ENCODE results near the gene GAB1.
A peak's percentile ranks its signal among the peaks of the same experiment; 100 is the strongest.
"Not testable (repeated sequence)": the region's sequence is repeated elsewhere in the genome, so short reads cannot be mapped to it uniquely, and the experiment has no call there.

GAB1 gene

DNA sequence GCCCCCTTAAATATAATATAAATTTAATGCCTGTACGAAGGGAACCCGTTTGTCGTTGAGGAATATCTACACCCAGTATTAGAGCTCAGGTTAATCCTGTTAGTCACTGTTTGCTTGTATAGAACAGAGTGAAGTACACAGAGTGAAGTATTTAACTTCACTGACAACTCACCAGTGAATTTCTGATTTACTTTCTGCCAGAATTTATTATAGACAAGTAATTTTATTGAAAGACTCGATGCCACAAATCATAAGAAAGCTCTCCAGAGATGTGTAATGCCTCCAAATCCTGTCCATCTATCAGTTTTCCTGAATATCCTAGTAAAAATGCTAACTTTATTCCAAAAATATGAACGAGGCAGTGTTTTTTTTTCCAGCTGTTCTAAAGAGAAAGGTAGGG, 1.6 kb downstream of the GAB1 start:
- ATAC-seq (no peak), DNase-seq (no peak)

DNA sequence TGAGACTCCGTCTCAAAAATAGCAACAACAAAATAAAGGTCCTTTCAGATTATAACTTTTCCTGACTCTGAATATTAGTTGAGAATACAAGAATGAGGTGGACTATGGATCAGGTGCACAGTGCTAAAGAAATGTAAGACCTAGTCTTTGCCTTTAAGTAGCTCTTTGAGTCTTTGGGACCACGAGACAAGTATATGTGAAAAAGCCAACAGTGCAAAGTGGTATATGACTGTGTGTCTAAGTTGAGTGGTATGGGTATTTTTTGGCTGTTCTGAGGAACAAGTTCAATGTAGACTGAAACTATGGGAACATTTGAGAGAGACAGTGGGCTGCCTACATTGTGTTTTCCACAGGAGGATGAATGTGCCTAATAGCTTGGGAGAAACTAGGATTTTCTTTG, 2.8 kb downstream of the GAB1 start:
- DNase-seq, result no peak
- ATAC-seq, result no peak

GRCh38 chr4:143341186-143341755, 4.6 kb downstream of the GAB1 start:
- no peak for ATAC-seq
- no peak for DNase-seq

DNA sequence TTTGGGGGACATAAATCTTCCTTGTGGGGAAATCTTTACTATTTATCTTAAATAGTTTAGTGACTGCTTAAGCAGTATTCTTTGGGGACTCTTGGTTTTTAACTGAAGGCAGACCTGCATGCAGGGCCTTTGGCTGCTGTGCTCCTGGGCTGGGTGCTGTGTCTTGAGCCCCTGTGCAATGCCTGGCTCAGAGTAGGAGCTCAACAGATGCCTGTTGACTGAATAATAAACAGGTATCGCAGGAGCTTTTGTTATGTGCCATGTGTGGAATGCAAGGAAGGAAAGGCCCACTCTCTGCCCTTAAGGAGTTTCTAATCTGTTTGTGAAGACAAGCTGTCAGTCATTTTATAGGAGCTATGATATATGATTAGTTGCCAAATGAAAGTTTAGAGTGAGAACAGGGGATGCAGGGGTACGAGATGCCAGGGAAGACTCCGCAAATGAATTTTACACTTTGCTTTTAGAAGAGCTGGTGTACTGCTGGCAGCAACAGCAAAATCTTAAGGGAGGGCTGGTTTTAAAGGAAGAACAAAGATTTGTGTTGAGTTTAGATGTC, 6.7 kb downstream of the GAB1 start:
- ATAC-seq (no peak), DNase-seq (no peak)

- ATAC-seq (no peak), DNase-seq (no peak)
Observed at GRCh38 chr4:143344041-143344440, 7.4 kb downstream of the GAB1 start.

DNA sequence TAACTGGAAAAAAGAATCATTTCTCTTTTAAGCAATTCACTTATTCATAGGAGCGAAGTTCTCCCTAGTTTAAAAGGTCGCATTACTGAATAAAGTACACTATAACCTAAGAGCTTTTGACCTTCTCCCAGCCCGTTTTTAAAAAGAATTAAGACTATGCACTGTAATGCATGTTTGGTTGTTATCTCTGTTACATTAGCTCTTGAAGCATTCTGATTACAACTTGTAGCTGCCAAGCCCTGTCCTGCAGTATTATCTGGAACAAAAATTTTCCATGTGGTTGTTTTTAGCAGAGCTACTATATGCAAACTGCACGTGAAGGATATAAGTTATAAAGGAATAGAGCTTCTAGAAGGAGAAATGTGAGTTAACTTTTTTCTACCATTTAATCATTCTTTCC, 8.1 kb downstream of the GAB1 start:
- DNase-seq (no peak), ATAC-seq (no peak)

- ATAC-seq, result no peak
- no peak for DNase-seq
Observed at GRCh38 chr4:143345356-143345755, 8.7 kb downstream of the GAB1 start.

GRCh38 chr4:143346206-143346605, 9.5 kb downstream of the GAB1 start:
- ATAC-seq, result no peak

DNA sequence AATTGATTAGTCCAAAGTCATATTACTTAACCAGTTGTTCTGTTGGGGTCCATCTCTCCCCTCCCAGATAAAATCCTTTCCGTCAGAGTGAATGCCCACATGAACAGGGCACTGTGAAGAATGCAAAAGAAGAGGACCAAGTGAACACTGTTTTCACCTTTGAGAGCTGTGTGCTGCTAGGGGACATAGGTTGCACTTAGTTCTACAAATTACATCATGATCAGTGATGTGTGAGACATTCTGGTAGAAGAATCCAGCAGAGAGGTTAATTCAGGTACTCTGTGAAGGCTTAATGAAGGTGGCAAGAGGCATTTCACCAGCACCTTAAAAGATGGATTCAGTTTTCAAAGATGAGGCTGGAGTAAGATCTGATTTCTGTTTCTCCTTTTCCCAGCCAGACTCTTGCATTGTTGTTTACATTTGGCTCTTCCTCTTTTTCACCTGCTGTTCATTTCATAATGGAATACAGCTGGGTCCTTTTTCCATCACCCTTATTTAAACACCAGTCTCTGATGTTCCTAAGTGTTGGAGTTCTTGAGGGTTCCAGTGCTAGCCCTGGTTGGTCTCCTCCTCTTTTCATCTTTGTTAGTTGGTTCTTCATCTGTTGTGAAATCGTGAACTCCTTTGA, 10.9 kb downstream of the GAB1 start:
- ATAC-seq (no peak), DNase-seq (no peak)

More at GRCh38 chr4:143346206-143346605, 9.5 kb downstream of the GAB1 start:
- DNase-seq, result no peak

GRCh38 chr4:143348233-143349077, 11.8 kb downstream of the GAB1 start:
- DNase-seq, result no peak
- ATAC-seq, result no peak

DNA sequence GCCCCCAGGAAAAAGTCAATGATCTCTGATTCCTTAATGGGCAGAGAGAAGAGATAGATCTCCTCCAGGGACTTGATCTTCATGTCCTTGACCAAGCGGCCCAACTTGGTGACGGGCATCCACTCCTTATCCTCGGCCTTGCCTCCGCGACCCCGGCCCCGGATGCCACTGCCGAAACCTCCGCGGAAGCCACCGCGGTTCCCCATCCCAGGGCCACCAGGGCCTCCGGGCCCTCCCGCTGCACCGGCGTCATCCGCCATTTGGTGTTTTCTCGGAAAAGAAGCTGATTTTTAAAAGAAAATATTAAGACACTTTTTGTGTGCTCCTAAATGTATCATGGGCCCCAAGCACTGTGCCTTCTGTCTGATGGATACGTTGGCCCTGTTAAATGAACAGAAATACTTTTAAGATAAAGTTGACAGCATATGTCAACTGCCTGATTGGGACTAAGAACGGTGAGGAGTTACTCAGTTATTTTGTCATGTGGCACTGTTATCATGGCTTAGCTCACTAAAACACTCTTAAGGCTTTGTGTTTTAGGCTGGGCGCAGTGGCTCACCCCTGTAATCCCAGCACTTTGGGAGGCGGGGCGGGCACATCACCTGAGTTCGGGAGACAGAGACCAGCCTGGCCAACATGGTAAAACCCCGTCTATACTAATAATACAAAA, 13.3 kb downstream of the GAB1 start:
- ATAC-seq, result not testable (repeated sequence)

GRCh38 chr4:143351149-143351691, 14.5 kb downstream of the GAB1 start:
- no peak for ATAC-seq
- DNase-seq, result no peak

More for the DNA sequence above, 13.3 kb downstream of the GAB1 start:
- DNase-seq, result not testable (repeated sequence)

- DNase-seq (no peak), ATAC-seq (no peak)
Observed at GRCh38 chr4:143351774-143352451, 15.2 kb downstream of the GAB1 start.

DNA sequence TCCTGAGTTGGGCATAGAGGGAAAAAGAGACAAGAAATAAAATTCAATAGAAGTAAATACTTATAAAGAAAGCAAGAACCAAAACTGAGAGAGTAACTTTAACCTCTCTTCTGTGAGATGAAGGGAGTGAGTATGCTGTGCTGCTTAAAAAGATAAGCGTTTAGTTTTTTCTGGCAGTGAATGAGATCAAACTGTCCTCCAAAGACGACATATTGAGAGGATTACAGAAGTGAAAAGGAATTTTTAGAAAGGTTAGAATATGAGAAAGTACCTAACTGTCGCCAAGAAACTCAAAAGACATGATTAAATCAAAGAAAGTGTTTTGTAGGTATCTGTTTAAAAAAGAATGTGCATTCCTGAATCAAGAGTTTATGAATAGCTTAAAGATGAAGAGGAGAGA, 16.0 kb downstream of the GAB1 start:
- ATAC-seq, result no peak

GRCh38 chr4:143353797-143354196, 17.1 kb downstream of the GAB1 start:
- DNase-seq (no peak), ATAC-seq (no peak)

More for the DNA sequence above, 16.0 kb downstream of the GAB1 start:
- DNase-seq, result no peak

GRCh38 chr4:143354990-143355389, 18.3 kb downstream of the GAB1 start:
- DNase-seq, result no peak
- ATAC-seq, result no peak

GRCh38 chr4:143355540-143356217, 19.0 kb downstream of the GAB1 start:
- ATAC-seq (no peak), DNase-seq (no peak)

DNA sequence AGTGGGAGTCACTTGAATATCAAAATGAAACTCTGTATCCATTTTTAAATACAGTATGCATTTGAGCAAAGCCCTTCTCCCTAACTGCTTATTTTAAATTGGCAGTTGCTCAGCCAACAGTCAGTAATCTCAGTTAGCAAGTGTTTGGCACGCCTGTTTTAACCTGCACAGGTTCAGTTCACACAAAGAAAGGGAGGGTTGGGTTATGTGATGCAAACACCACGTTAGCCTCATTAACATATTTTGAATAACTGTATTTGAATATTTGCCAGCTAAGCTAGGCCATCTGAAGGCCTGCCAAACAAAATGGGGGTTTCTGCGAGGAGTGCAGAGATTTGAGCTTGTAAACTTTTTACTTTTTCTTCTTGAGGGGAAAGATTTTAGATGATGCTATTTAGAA, 19.8 kb downstream of the GAB1 start:
- ATAC-seq (no peak), DNase-seq (no peak)

DNA sequence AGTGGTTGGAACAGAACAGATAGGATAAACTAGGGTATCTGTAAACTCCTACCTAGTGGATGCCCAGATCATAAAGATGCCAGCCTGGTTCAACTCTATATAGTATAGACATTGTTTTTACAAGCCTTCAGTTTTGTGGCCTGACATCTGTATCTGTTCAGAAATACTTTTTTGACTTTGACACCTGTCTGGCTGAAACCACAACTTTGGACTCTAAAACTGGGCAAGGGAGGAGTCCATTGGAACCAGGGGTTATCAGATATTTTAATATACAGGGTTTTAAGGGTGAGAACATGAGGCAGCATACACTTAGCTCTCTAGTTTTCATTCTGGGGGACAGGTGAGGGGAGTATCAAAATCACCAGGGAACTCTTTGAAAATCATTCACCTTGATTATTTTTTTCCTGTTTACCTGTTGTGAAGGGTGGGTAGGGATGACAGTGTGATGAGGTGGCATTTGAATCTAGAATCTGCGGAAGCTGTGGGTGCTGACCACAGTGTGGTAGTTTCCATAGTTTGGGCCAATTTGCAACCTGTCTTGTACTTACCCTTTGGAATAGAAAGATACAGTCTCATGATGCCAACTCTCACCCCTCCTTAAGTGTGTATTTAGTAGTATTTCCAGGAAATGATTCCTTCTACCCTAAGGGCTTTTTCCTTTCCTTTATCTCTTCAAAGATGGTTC, 20.6 kb downstream of the GAB1 start:
- DNase-seq, result no peak
- ATAC-seq, result peak; percentile 20

DNA sequence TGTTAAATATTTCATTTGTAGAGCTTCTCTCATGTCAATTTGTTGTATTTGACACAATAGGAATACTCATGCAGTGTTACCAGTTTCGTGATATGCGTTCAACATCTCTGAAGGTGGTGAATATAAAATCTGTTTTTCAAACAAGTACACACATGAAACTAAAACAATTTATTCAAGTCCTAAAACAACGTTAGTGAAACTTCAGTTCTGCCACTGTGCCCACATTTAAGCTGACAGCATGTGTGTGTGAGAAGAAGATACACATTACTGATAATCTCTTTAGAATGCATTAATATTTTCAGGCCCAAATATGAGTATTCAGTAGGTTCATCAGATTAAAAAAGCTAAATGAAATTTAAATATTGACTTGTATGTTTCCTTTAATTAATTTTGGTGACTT, 21.7 kb downstream of the GAB1 start:
- ATAC-seq (no peak), DNase-seq (no peak)
